SK-N-SH (cell line): ENCODE results near the gene CFAP70.

ENCODE experiments used
- CTCF ChIP-seq: fragments of 200-600 bp; sonication (generic); IDR thresholded peaks from 2 replicates; pipeline ENCODE4 v1.6.1; 2017; ENCODE audit warnings: antibody characterized with exemption, mild to moderate bottlenecking, moderate library complexity
- EZH2phosphoT487 ChIP-seq: fragments of 200-600 bp; sonication (generic); IDR thresholded peaks from 2 replicates; pipeline ENCODE4 v1.6.1; 2017; ENCODE audit warnings: low read depth, mixed run types, mild to moderate bottlenecking, antibody characterized with exemption, moderate library complexity, borderline replicate concordance
- GATA2 ChIP-seq: sonication (generic); formaldehyde crosslinking; IDR thresholded peaks from 2 replicates; pipeline ENCODE4 v1.5.0; 2020; ENCODE audit warnings: mild to moderate bottlenecking, missing genetic modification reagents
- JUND ChIP-seq: IDR thresholded peaks from 2 replicates; pipeline ENCODE4 v1.4.0; 2012
- MAX ChIP-seq: IDR thresholded peaks from 2 replicates; pipeline ENCODE4 v1.4.0; 2012; ENCODE audit warnings: low read depth
- NFIC ChIP-seq: IDR thresholded peaks from 2 replicates; pipeline ENCODE4 v1.4.0; 2012; ENCODE audit warnings: borderline replicate concordance
- POLR2AphosphoS5 ChIP-seq: IDR thresholded peaks from 2 replicates; pipeline ENCODE4 v1.6.1; 2012; ENCODE audit warnings: low read depth, low read length
- RCOR1 ChIP-seq: fragments of 150-350 bp; IDR thresholded peaks from 2 replicates; pipeline ENCODE4 v1.6.1; 2017; ENCODE audit warnings: antibody characterized with exemption, low read length
- RFX5 ChIP-seq: IDR thresholded peaks from 2 replicates; pipeline ENCODE4 v1.6.1; 2012; ENCODE audit warnings: mild to moderate bottlenecking, improper control_type of control experiment, low read length
- RXRA ChIP-seq: IDR thresholded peaks from 2 replicates; pipeline ENCODE4 v1.4.0; 2012; ENCODE audit warnings: low read depth, mild to moderate bottlenecking, borderline replicate concordance
- SIN3A ChIP-seq: IDR thresholded peaks from 2 replicates; pipeline ENCODE4 v1.6.1; 2012; ENCODE audit warnings: low read depth, mild to moderate bottlenecking, low read length, moderate library complexity, borderline replicate concordance

- TF ChIP-seq NFIC (no peak), GATA2 (CRISPR knock-in tag) (no peak), CTCF (no peak), MAX (no peak), POLR2AphosphoS5 (no peak), SIN3A (no peak), JUND (no peak), RFX5 (no peak), EZH2phosphoT487 (no peak), RCOR1 (no peak), RXRA (no peak)
Observed at GRCh38 chr10:73340121-73340520, 18.5 kb downstream of the CFAP70 start.
